Muscle layer of colon (tissue), 2 donors: ENCODE measurements around the gene LCNL1.
A peak's percentile ranks its signal among the peaks of the same experiment; 100 is the strongest.

ENCODE experiments used
- H3K27ac ChIP-seq: one replicate; pipeline ENCODE4 v1.7.0; 2013; ENCODE audit warnings: low read depth, mild to moderate bottlenecking, low read length, moderate library complexity
- H3K27me3 ChIP-seq, 2 donors: one replicate each; pipeline ENCODE4 v1.7.0; 2013; ENCODE audit warnings: low read length in 2 of 2, mild to moderate bottlenecking in 2 of 2; ENCODE audit not compliant: insufficient read depth in 2 of 2, control insufficient read depth in 1 of 2
- H3K36me3 ChIP-seq: one replicate; pipeline ENCODE4 v1.7.0; 2013; ENCODE audit warnings: mild to moderate bottlenecking, low read length; ENCODE audit not compliant: insufficient read depth
- H3K4me1 ChIP-seq: one replicate; pipeline ENCODE4 v1.7.0; 2013; ENCODE audit warnings: mild to moderate bottlenecking, low read length; ENCODE audit not compliant: insufficient read depth
- H3K4me3 ChIP-seq, 2 donors: one replicate each; pipeline ENCODE4 v1.7.0; 2013; ENCODE audit warnings: low read length in 2 of 2, low read depth in 1 of 2, mild to moderate bottlenecking in 1 of 2, moderate library complexity in 1 of 2
- H3K9ac ChIP-seq: one replicate; pipeline ENCODE4 v1.7.0; 2013; ENCODE audit warnings: low read length
- H3K9me3 ChIP-seq: one replicate; pipeline ENCODE4 v1.7.0; 2013; ENCODE audit warnings: mild to moderate bottlenecking, low read length
- donor health status: abdominal sarcoma.
- donor health status: Adenocarcinoma of cecum.

LCNL1 gene

DNA sequence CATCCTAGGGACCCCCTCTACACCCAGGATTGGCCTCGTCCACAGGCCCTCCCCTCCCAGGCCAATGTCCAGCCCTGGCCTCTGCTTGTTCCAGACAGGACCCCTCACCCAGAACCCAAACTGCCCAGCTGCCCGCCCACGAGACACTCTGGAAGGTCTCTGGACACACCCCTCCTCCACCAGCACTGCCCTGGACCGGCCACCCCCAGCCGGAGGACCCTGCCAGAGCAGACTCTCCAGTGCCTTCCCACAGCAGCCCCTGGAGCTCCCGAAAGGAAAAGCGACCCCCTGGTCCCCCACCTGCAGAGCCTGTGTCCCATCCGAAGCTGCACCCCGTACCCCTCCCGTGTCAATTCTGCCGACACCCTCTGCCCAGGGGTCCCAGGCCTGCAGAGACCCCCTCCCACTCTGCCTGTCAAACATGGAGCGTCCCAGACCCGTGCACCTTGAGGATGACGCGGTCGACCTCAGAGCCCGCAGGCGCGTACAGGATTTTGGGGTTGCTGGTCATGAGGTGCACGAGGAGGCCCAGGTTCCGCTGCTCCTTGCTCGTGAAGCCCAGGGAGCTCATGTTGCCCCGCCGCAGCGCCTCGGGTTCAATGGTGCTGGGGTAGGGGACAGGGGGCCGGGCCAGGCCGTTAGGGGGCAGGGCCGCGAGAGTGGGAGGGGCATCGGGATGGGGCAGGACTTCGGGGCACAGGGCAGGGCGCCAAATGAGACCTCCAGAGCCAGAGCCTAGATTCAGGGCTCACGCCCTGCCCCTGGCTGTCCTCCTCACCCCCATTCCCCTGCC is 37.3 kb downstream of the LCNL1 start:
- no peaks in the 10 kb centered on the region for H3K27me3 ChIP-seq
- H3K36me3 ChIP-seq = no peaks in the 10 kb centered on the region
- no peak overlapping the region for H3K4me3 ChIP-seq
- H3K9ac ChIP-seq = no peak overlapping the region
- no peaks in the 10 kb centered on the region for H3K9me3 ChIP-seq
- H3K4me1 ChIP-seq = no peaks in the 10 kb centered on the region
- no peak overlapping the region for H3K27ac ChIP-seq

DNA sequence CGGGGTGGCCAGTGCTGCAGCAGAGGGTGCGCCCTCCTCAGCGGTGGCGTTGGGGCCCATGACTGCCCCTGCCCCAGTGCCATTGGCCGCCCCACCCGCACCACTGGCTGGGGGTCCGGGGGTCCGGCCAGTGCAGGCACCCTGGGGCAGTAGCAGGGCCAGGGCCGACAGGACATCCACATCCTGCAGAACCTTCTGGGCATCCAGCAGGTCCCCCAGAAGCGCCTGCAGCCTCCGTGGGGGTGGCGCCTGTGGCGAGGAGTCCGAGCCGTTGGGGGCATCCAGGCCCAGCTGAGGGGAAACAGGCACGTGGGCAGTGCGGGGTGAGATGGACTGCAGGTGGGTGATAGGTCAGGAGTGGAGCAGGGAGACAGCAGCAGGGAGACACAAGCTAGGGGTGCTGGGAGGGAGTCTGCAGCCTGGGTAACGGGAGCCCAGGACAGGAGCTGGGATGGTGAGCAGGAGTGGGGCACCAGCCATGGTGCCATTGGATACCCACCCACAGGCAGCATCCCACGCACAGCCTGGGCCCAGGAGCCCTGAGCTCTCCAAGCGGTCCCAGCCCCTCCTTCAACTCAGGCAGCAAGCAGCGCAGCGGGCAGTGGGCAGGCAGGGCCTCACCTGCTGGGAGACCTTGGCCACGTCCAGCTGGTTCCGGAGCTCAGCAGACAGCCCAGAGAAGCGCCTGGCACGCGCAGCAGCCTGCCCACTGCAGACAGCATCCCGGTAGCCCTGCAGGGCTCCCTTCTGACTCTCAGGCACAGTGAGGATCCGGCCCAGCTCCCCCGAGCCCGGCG is 38.2 kb downstream of the LCNL1 start:
- H3K36me3 ChIP-seq = no peaks in the 10 kb centered on the region
- no peaks in the 10 kb centered on the region for H3K4me1 ChIP-seq
- no peaks in the 10 kb centered on the region for H3K9me3 ChIP-seq
- H3K27me3 ChIP-seq = no peaks in the 10 kb centered on the region
- H3K27ac ChIP-seq = no peak overlapping the region
- H3K4me3 ChIP-seq = no peak overlapping the region
- H3K9ac ChIP-seq = no peak overlapping the region

DNA sequence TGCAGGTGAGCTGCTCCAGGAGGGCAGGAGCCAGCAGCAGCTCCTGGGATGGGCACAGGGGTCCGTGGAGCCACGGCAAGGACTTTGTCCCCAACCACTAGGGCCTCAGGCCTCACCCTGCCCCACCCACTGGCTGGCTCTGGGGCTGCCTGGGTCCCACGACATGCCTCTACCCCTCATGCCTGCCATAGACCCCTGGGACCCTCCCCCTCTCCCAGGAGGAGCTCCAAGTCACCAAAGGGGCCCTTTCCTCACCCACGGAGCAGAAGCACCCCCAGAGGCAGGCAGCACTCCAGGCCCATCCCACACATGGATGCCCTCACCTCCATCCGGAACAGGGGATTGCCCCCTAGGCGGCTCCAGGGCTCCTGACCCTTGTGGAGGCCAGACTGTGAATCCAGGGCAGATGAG is 38.8 kb downstream of the LCNL1 start:
- no peaks in the 10 kb centered on the region for H3K27me3 ChIP-seq
- no peaks in the 10 kb centered on the region for H3K36me3 ChIP-seq
- no peak overlapping the region for H3K4me3 ChIP-seq
- no peak overlapping the region for H3K27ac ChIP-seq
- peaks cover 5% of the 10 kb centered on the region for H3K4me1 ChIP-seq
- no peaks in the 10 kb centered on the region for H3K9me3 ChIP-seq
- no peak overlapping the region for H3K9ac ChIP-seq

DNA sequence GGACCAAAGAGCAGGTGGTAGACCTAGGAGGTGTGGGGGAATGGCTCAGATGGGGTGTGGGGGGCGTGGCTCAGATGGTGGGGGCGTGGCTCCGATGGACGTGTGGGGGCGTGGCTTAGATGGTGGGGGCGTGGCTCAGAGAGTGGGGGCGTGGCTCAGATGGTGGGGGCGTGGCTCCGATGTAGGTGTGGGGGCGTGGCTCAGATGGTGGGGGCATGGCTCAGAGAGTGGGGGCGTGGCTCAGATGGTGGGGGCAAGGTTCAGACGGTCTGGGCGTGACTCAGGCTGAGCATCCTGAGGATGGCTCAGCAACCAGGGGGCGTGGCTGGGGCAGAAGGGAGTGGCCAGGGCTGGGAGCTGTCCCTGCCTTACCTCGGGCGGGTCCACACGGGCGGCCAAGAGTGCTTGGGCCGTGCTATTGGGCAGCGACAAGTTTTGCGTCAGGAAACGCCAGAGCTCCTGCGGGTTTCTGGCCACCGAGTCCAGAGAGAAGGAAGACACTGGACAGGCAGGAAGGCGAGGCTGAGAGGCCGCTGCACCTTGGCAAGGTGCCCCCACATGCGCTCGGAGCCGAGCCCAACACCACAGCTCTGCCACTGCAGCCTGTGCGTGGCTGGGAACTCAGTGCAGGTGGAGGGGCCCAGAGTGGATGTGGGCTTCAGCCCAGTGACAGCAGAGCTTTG is 39.3 kb downstream of the LCNL1 start:
- no peak overlapping the region for H3K4me3 ChIP-seq
- H3K36me3 ChIP-seq = no peaks in the 10 kb centered on the region
- no peaks in the 10 kb centered on the region for H3K27me3 ChIP-seq
- no peaks in the 10 kb centered on the region for H3K9me3 ChIP-seq
- H3K27ac ChIP-seq = no peak overlapping the region
- peaks cover 8% of the 10 kb centered on the region for H3K4me1 ChIP-seq
- H3K9ac ChIP-seq = no peak overlapping the region

DNA sequence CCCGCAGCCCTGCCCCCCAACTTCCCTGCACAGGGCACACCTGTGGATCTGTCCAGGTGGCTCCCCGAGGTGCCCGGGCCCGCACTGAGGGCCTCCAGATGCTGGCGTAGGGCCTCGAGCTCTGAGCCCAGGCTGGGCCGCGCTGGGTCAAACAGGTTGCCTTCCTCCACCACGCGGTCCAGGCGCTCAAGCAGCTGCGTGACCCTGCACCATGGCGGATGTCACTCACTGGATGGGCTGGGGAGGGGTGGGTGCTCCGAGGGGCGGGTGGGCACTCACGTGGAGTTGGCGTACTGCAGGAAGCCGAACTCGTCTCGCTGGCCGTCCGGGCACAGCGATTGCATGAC is 39.8 kb downstream of the LCNL1 start:
- Histone ChIP-seq H3K27me3 (no peaks in the 10 kb centered on the region), H3K9ac (no peak overlapping the region)

DNA sequence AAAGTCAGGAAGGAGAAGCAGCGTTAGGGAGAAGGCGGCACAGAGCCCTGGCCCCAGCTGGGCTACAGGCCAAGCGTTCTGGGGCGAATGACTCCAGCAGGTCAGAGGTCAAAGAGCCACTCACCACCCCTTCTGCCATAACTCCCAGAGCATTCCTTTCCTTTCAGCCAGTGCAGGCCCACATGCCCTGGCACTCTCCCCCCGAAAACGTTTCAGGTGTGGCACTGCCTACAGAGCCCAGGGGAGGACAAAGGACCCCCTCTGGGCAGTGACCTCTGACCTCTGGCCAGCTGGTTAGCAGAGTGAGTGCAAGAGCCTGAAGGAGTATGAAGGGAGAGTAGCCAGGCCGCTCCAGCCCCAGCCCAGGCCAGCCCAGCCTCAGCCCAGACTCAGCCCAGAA is 40.4 kb downstream of the LCNL1 start:
- no peaks in the 10 kb centered on the region for H3K27me3 ChIP-seq
- H3K36me3 ChIP-seq = no peaks in the 10 kb centered on the region
- H3K9me3 ChIP-seq = no peaks in the 10 kb centered on the region
- no peak overlapping the region for H3K27ac ChIP-seq
- H3K4me1 ChIP-seq = peaks cover 12% of the 10 kb centered on the region
- H3K4me3 ChIP-seq = no peak overlapping the region
- no peak overlapping the region for H3K9ac ChIP-seq

More for the DNA sequence above, 39.8 kb downstream of the LCNL1 start:
- no peak overlapping the region for H3K27ac ChIP-seq
- H3K9me3 ChIP-seq = no peaks in the 10 kb centered on the region
- H3K4me3 ChIP-seq = no peak overlapping the region
- peaks cover 12% of the 10 kb centered on the region for H3K4me1 ChIP-seq
- H3K36me3 ChIP-seq = no peaks in the 10 kb centered on the region

DNA sequence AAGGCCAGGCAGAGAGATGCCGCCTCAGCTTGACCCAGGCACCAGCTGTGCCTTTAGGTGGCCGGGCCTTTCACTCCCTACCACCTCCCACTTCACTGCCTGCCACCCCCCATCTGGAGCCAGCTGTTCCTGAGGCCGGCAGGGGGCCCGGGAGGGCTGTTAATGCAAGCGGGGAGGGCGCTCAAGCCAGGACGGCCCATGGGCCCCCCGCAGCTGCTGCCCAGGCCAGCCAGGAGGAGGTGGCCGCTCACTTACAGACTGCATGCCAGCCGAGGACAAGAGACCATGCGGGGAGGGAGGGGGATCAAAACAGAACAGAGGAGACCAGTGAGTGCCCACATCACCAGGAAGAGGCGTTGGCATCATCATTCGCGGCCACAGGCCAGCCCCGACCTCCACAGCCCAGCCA is 40.8 kb downstream of the LCNL1 start:
- no peak overlapping the region for H3K4me3 ChIP-seq
- H3K4me1 ChIP-seq = peaks cover 15% of the 10 kb centered on the region
- H3K9me3 ChIP-seq = no peaks in the 10 kb centered on the region
- no peak overlapping the region for H3K9ac ChIP-seq
- no peaks in the 10 kb centered on the region for H3K27me3 ChIP-seq
- H3K27ac ChIP-seq = no peak overlapping the region
- no peaks in the 10 kb centered on the region for H3K36me3 ChIP-seq

DNA sequence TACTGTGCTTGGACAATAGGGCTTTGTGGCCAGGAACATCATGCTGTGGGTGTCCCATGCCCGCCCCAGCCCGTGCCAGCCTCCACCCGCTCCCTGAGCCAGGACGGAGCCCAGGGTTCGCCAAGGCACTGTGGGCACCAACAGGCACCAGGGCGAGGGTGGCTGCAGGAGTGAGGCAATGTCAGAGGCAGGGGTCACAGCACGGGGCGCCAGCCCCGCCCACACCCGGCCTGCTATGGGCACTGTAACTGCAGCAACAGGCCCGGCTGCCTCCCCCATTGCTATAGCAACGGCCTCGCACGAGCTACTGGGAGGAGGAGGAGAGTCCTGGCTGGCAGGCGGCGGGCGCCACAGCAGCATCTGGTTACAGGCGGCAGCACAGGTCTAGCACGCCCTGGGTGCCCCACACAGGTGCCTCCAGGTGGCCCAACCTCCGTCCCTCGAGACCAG is 42.7 kb downstream of the LCNL1 start:
- no peak overlapping the region for H3K27ac ChIP-seq
- no peak overlapping the region for H3K4me3 ChIP-seq
- H3K9me3 ChIP-seq = no peaks in the 10 kb centered on the region
- H3K36me3 ChIP-seq = no peaks in the 10 kb centered on the region
- H3K4me1 ChIP-seq = peaks cover 27% of the 10 kb centered on the region
- no peaks in the 10 kb centered on the region for H3K27me3 ChIP-seq
- H3K9ac ChIP-seq = no peak overlapping the region

DNA sequence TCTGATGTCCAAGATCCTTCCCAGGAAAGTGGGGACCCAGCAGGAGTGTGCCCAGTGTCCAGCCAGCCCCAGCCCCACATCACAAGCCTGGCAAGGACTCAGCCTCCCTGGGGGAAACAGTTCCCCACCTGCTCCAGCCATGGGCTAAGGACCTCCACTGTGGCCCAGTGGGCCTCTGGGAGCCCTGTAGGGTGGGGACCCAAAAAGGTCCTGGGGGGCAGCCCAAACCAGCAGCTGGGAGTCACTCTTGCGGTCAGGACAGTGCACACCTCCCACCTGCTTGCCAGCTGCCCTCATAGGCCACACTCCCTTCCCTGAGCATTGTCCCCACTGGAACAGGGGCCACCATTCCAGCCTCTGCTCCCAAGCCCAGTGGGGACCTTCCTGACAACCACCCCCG is 43.6 kb downstream of the LCNL1 start:
- Histone ChIP-seq H3K9ac (no peak overlapping the region), H3K27ac (no peak overlapping the region), H3K9me3 (no peaks in the 10 kb centered on the region), H3K36me3 (no peaks in the 10 kb centered on the region), H3K4me3 (no peak overlapping the region), H3K4me1 (peaks cover 27% of the 10 kb centered on the region), H3K27me3 (no peaks in the 10 kb centered on the region)

DNA sequence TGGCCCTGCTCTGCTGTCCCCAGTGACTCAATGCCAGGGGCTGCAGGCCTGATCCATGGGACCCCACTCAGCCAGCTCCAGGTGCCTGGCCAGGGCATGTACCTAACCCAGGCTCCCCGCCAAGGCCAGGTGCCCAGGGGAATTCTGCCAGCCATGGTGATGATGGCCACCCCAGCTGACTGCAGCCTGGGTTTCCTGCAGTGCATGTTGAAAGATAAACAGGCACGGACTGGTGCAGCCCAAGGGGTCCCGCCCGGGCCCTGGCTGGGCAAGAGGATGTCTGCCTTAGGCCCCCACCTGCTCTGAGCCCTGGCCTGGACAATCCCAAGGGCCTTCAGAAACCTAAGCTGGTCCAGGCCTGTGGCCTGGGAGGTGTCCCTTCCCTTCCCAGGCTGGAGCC is 44.0 kb downstream of the LCNL1 start:
- H3K9ac ChIP-seq = no peak overlapping the region
- H3K27me3 ChIP-seq = no peaks in the 10 kb centered on the region
- H3K9me3 ChIP-seq = no peaks in the 10 kb centered on the region
- H3K27ac ChIP-seq = no peak overlapping the region
- H3K4me3 ChIP-seq = peak overlapping the region in 1 of 2 donors; percentile 45
- H3K4me1 ChIP-seq = peaks cover 27% of the 10 kb centered on the region
- no peaks in the 10 kb centered on the region for H3K36me3 ChIP-seq

DNA sequence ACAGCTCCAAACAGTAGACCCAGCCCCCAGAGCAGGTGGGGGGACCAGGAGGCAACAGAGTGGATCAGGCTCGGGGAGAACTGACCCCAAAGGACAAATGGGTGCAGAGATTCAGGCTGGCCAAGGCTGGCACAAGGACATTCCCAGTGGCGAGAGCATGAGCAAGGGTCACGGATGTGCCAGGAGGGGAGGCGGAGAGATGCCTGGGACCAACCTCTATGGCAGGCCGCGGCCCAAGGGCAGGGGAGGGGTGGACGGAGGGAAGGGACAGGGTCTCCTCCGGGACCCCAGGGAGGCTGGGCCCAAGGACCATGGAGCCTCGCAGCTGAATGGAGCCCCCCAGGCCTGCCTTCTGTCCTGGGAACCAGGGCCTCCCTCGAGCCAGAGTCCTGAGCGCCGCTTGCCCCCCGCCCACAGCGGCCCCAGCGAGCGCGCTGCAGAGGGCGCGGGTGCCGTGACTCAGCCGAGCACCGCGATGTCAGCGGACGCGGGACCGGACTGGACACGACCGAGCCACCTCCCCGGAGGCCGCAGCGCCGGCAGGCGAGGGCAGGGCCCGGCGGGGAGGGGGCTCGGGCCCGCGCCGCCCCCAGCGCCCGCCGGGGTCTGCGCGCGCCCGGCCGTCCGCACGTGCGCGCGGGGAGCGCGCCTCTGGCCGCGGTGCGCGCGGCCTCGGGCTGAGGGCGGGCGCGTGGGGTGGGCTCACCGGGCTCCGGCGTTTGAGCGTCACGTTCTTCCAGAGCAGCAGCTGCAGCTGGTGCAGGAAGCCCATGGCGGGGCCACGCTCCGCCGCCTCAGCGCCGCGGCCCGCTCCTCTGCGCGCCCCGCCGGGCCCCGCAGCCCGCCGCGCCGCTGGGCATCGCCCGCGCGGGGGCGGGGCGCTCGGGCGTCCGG is 44.8 kb downstream of the LCNL1 start, which contains the start of gene ABCA2:
Gene ABCA2 (minus strand): TSS at position 869 of the 894 bp plus-strand sequence. CDS start 97 bp downstream, at position 772.
- peak within 1 kb of the TSS; percentile 52 for H3K27ac ChIP-seq

More for the DNA sequence above, 44.8 kb downstream of the LCNL1 start, which contains the start of gene ABCA2:
- Histone ChIP-seq H3K9me3 (no peaks in the 10 kb centered on the region), H3K9ac (no peak within 1 kb of the TSS), H3K36me3 (no peaks in the 10 kb centered on the region), H3K4me3 (peak within 1 kb of the TSS; percentile 38 to 71), H3K27me3 (no peaks in the 10 kb centered on the region), H3K4me1 (peaks cover 27% of the 10 kb centered on the region)
